HG03378 (cell line): ENCODE data around the gene PCSK7.

ENCODE experiments used
- ATAC-seq: cut with Tn5 transposase; IDR thresholded peaks from one replicate; pipeline ENCODE4 v1.9.1; 2021; ENCODE audit warnings: mild to moderate bottlenecking, moderate library complexity; ENCODE audit not compliant: unreplicated experiment

Gene PCSK7

GRCh38 chr11:117169736-117170135 lies 62.1 kb downstream of the PCSK7 start:
- no peak for ATAC-seq

DNA sequence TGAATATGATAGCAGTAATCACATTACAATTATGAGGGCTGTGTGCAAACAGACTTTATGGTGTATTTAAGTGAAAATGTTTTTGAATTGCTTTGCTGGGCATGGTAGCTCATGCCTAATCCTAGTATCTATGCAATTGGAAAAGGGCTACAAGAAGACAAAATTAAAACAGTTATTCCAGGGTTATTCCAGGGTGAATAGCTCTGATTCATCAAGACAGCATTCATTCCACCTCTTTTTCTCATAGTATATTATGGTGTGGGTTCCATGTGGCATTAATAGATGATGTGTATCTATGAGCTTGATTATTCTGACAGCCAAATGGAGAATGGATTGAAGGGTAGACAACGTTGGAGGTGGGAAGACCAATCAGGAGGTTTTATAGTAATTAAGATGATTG lies 65.4 kb downstream of the PCSK7 start:
- no peak for ATAC-seq

- ATAC-seq: no peak
Observed at GRCh38 chr11:117160826-117161225, 71.0 kb downstream of the PCSK7 start.

GRCh38 chr11:117159892-117160291 lies 72.0 kb downstream of the PCSK7 start:
- no peak for ATAC-seq

DNA sequence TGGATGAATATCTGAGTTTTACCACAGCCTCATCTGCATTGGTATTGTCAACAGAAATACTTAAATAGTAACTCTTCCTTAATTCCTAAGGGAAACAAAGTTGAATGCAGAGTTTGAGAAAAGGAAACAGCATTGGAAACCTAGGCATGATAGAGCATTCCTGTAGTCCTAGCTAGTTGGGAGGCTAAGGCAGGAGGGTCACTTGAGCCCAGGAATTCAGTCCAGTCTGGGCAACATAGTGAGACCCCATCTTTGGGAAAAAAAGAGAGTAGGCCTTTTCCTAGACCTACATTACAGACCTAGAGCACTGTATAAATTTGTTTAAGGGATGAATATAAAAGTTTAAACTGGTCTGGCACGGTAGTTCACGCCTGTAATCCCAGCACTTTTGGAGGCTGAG lies 74.4 kb downstream of the PCSK7 start:
- no peak for ATAC-seq

GRCh38 chr11:117154468-117154867 lies 77.4 kb downstream of the PCSK7 start:
- no peak for ATAC-seq
